Neutrophil (primary cell): ENCODE measurements around the gene FBXW8.

Source experiments
- H3K27ac ChIP-seq: fragments of 200-600 bp; sonication (generic); 2 replicates; pipeline ENCODE4 v1.5.1; 2016; ENCODE audit warnings: mild to moderate bottlenecking, moderate library complexity
- H3K27me3 ChIP-seq: fragments of 200-600 bp; sonication (generic); 2 replicates; pipeline ENCODE4 v1.6.0; 2016; ENCODE audit warnings: mild to moderate bottlenecking
- H3K36me3 ChIP-seq: fragments of 200-600 bp; sonication (generic); 2 replicates; pipeline ENCODE4 v1.5.1; 2017
- H3K4me1 ChIP-seq, 2 experiments: fragments of 200-600 bp in 1 of 2; sonication (generic) in 1 of 2; 1 replicate in 1 of 2; 2 replicates in 1 of 2; pipeline versions ENCODE4 v1.5.1 to v1.6.1; 2013 to 2016; ENCODE audit warnings: low read depth in 1 of 2, low read length in 1 of 2, mild to moderate bottlenecking in 1 of 2, moderate library complexity in 1 of 2; ENCODE audit not compliant: control insufficient read depth in 1 of 2, insufficient read depth in 1 of 2
- H3K4me3 ChIP-seq, 2 experiments: fragments of 200-600 bp in 1 of 2; sonication (generic) in 1 of 2; 1 replicate in 1 of 2; 2 replicates in 1 of 2; pipeline ENCODE4 v1.5.1; 2013 to 2016; ENCODE audit warnings: low read depth in 1 of 2, low read length in 1 of 2, mild to moderate bottlenecking in 1 of 2, moderate library complexity in 1 of 2
- H3K9me3 ChIP-seq: fragments of 200-600 bp; sonication (generic); 2 replicates; pipeline ENCODE4 v1.5.1; 2016
- TF ChIP-seq, protein P1 (sequence below): fragments of 200-600 bp; sonication (generic); IDR thresholded peaks from 2 replicates; pipeline ENCODE4 v1.5.1; 2016; ENCODE audit warnings: antibody characterized with exemption

The FBXW8 gene

GRCh38 chr12:116984098-116984497 is 73.3 kb downstream of the FBXW8 start:
- TF ChIP-seq, protein P1, sequence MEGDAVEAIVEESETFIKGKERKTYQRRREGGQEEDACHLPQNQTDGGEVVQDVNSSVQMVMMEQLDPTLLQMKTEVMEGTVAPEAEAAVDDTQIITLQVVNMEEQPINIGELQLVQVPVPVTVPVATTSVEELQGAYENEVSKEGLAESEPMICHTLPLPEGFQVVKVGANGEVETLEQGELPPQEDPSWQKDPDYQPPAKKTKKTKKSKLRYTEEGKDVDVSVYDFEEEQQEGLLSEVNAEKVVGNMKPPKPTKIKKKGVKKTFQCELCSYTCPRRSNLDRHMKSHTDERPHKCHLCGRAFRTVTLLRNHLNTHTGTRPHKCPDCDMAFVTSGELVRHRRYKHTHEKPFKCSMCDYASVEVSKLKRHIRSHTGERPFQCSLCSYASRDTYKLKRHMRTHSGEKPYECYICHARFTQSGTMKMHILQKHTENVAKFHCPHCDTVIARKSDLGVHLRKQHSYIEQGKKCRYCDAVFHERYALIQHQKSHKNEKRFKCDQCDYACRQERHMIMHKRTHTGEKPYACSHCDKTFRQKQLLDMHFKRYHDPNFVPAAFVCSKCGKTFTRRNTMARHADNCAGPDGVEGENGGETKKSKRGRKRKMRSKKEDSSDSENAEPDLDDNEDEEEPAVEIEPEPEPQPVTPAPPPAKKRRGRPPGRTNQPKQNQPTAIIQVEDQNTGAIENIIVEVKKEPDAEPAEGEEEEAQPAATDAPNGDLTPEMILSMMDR = no peak
- Histone ChIP-seq H3K4me3 (no peak overlapping the region), H3K36me3 (no peaks in the 10 kb centered on the region), H3K4me1 (no peaks in the 10 kb centered on the region), H3K27me3 (no peaks in the 10 kb centered on the region), H3K9me3 (no peaks in the 10 kb centered on the region), H3K27ac (no peak overlapping the region)

DNA sequence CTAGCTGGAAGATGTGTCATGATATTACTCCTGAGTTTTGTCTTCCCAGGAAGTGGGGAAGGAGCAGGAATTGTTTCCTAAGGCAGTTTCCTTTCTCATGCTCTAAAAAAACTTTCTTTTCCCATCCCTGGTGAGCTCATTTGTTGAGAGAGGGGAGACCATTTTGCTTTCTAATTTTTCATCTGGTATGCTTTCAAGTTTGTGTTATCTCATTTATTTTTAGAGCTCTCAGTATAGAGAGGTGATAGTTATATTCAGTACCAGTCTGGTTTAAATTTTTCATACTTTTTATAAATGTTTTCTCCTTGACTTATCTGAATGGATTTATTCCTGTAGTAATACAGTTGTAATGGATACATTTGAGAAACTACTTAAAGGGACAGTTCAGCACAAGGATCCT is 79.6 kb downstream of the FBXW8 start:
- Histone ChIP-seq H3K27ac (no peak overlapping the region), H3K36me3 (no peaks in the 10 kb centered on the region), H3K4me1 (no peaks in the 10 kb centered on the region), H3K27me3 (no peaks in the 10 kb centered on the region), H3K9me3 (no peaks in the 10 kb centered on the region), H3K4me3 (no peak overlapping the region)
- TF ChIP-seq, protein P1 = no peak

GRCh38 chr12:116990971-116991966 is 80.5 kb downstream of the FBXW8 start:
- no peaks in the 10 kb centered on the region for H3K9me3 ChIP-seq
- H3K27ac ChIP-seq = no peak overlapping the region
- H3K27me3 ChIP-seq = no peaks in the 10 kb centered on the region
- H3K36me3 ChIP-seq = no peaks in the 10 kb centered on the region
- TF ChIP-seq, protein P1 = no peak
- H3K4me1 ChIP-seq = no peaks in the 10 kb centered on the region
- H3K4me3 ChIP-seq = no peak overlapping the region

GRCh38 chr12:116996093-116996492 is 85.3 kb downstream of the FBXW8 start:
- Histone ChIP-seq H3K36me3 (no peaks in the 10 kb centered on the region), H3K4me3 (no peak overlapping the region), H3K9me3 (no peaks in the 10 kb centered on the region), H3K4me1 (no peaks in the 10 kb centered on the region), H3K27ac (no peak overlapping the region), H3K27me3 (no peaks in the 10 kb centered on the region)
- TF ChIP-seq, protein P1 = no peak

DNA sequence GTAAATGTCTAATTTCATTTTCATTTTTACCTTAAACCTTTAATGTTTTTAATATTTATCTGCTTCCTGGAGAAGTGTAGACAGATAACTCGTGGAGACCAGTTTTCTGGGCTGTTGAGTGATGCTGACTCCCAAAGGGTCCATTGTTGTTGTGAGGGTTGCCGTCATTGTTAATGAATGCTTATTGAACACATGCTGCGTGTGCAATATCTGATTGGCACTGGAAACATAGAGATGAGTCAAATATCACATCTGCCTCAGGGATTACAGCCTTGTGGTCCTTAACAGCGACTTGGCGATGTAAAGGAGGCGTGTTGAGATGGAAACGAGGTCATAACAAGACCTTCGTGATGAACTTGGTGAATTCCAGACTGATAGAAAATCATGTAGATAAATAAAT is 85.9 kb downstream of the FBXW8 start:
- no peaks in the 10 kb centered on the region for H3K27me3 ChIP-seq
- H3K4me3 ChIP-seq = no peak overlapping the region
- H3K36me3 ChIP-seq = no peaks in the 10 kb centered on the region
- TF ChIP-seq, protein P1 = no peak
- H3K9me3 ChIP-seq = no peaks in the 10 kb centered on the region
- no peak overlapping the region for H3K27ac ChIP-seq
- H3K4me1 ChIP-seq = no peaks in the 10 kb centered on the region
